Measurements from ENCODE around the gene RALGAPA2.

The RALGAPA2 gene

DNA sequence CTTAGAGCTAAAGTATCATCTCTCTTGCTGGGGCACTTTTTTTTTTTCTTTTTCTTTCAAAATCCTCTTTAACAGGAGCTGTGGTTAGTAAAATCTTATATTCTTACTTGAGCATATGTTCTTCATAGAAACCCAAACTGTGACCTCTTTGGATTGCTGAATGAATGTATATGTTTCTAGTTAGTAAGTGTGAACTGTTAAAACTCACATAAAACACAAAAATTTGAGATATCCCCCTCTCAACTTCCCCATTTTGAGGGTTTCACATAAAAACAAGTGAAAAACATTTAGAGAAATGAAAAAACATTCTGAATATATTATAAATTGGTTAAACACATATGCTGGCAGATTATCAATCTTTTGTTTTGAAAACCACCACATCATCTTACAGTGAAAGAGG lies 266.4 kb downstream of the RALGAPA2 start:
- no peak for DNase-seq (ENCODE audit: extremely low read depth in 1 of 2, low read depth in 1 of 2)

DNA sequence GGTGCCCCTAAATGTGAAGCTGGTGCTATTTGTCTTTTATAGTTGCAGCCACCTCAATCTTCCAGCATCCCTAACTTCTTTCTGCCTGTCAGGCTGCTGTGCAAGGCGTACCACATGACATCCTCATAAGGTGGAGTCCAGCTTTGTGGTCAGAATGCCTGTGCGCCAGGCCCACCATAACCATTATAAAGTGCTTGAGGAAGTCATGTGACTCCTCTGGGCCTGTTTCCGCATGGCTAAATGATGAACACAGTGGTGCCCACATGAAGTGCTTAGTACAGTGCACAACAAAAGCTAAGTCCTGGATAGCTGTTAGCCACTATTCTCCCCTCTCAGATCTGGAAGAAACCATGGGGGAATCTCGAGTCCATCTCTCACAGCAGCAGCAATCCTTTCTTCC lies 268.9 kb downstream of the RALGAPA2 start:
- no peak for DNase-seq (ENCODE audit: extremely low read depth in 1 of 2, low read depth in 1 of 2)

DNA sequence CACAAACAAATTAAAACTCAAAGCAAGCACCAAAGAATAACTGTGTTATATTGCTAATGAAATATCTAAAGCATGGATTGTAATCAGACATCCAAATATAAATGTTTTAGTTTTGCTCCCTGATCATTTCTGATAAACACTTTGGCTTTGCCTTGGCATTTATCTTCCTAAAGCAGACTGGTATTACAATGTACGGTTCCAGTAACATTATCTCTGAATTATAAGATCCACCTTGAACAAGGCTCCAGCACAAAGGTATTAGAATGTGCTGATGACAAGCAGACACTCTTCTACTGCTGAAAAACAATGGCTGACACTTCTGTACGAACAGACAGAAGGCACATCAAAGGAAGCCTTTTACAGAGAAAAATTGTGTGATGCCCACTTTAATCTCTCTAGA lies 270.0 kb downstream of the RALGAPA2 start:
- DNase-seq (ENCODE audit: extremely low read depth in 1 of 2, low read depth in 1 of 2): no peak

DNA sequence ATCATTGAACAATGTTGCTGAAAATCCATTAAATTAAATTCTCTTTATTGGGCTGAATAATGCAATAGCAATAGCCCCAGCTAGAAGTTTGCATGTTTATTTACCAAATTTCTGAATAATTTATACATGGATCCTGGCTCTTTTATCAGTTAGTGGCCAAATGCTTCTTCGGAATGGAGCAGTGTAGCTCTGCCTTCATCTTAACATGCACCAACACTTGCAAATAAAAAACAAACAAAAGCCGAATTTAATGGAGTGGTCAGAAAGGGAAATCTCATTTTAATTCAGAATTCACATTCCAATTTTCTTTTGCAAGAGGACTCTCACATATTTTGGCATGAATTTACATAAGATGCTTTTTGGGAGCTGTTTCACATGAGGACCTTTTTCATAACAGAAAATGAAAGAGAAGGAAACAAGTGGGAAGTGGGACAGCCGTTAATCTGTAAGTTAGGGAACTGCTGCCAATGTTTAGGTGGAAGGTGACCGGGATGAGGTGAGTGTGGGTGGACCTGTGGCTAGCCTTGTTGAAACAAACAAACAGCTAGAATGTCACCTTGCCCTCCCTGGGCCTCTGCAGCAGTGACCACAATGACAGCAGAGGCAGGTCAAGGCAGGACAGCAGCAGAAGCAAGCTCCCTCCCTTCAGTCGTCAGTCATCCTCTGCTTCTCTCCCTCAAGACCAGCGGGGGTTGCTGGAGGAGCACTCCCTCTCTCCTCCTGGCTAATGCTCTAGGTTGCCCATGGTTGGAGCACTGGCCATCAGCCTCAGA lies 271.4 kb downstream of the RALGAPA2 start:
- DNase-seq (ENCODE audit: extremely low read depth in 1 of 2, low read depth in 1 of 2): no peak

DNA sequence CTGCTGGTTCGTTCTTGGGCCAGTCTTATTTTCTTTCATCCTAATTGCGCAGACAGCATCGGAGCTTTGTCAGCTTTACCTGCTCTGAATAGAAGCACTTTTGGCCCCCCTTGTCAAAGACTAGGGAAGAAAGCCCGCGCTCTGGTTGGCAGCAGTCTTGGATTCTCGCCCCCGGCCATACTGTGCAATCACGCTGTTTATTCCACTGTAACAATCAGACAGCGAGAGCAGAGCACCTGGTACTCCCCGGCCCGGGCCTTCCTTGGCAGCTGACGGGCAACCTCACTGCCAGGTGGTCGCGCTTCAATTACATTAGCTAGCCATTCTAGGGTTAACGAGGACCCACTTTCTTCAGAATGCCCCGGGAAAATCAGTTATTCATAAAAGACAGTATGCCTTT lies 272.0 kb downstream of the RALGAPA2 start:
- no peak for DNase-seq (ENCODE audit: extremely low read depth in 1 of 2, low read depth in 1 of 2)

DNA sequence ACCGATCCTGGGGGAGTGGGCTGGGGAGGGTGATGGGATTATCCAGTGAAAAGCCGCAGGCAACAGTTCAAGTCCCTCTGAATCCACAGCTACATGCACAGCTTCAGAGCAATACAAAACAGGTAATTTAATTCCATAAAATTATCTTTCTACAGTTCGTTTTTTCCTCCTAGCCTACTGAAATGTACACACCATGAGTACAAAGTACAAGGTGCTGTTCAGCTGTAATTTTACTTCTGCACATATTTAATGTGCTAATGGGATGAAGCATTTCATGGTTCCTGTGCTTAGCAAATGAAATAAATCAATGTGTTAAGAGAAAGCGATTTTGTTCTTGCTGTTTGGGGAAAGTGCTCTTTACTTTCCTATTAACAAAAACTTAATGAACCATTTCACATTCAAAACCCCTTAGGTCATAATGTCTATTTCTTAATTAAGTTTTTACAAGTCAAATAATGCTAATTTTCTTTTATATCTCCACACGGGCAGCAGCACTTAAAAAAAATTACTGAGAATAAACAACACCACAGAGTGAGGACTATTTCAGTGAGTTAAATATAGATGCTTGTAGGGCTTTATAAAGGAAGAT lies 272.7 kb downstream of the RALGAPA2 start:
- DNase-seq (ENCODE audit: extremely low read depth in 1 of 2, low read depth in 1 of 2): no peak

DNA sequence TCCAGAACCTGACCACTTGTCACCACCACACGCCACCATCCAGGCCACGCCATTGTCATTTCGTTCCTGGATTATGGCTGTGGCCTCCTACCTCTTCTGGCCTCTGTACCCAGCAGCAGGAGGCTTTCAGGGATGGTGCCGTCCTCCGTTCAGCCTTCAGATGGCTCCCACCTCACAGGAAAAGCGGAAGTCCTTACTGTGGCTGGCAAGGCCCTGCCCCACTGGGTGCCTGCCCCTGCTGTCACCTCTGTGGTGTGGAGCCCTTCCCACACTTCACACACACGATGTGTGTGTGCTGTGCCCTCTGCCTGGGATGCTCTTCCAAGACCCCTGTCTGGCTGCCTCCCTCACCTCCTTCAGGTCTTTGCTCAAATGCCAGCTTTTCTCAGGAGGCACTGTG lies 275.1 kb downstream of the RALGAPA2 start:
- no peak for DNase-seq (ENCODE audit: extremely low read depth in 1 of 2, low read depth in 1 of 2)

DNA sequence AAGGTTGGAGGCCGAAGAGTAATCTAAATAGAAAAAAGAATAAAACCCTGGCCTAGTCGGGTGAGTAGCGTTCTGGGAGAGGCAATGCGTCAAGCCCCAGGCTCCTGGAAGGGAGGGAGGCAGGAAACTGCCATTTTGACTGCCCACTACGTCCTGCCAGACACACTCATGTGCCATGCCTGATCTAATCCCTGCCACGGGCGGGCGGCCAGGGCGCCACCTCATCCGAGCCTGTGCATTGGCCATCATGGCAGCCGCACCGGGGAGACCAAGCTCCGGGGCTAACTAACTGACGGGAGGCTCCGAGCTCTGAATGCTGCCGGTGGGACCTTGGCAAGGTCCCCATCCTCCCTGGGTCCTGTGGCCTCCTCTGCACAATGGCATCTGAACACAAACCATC lies 275.8 kb downstream of the RALGAPA2 start:
- no peak for DNase-seq (ENCODE audit: extremely low read depth in 1 of 2, low read depth in 1 of 2)

DNA sequence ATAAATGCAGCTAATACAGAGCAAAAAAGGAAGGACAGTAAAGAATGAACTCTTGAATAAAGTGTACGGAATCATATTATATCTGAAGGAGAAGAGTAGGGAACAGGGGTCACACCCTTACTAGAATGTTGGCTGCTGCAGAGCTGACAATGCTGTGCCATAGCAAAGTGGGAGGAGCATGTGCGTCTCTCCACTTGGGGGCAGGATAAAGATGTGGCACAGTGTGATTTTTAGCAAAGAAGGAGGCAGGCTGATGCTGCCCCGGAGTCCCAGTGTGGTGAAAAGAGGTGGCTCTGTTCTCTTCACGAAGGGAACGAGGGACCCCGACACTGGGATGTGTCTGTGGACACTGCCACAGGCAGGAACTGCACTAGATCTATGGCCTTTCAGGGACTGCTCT lies 277.0 kb downstream of the RALGAPA2 start:
- DNase-seq (ENCODE audit: extremely low read depth in 1 of 2, low read depth in 1 of 2): no peak

DNA sequence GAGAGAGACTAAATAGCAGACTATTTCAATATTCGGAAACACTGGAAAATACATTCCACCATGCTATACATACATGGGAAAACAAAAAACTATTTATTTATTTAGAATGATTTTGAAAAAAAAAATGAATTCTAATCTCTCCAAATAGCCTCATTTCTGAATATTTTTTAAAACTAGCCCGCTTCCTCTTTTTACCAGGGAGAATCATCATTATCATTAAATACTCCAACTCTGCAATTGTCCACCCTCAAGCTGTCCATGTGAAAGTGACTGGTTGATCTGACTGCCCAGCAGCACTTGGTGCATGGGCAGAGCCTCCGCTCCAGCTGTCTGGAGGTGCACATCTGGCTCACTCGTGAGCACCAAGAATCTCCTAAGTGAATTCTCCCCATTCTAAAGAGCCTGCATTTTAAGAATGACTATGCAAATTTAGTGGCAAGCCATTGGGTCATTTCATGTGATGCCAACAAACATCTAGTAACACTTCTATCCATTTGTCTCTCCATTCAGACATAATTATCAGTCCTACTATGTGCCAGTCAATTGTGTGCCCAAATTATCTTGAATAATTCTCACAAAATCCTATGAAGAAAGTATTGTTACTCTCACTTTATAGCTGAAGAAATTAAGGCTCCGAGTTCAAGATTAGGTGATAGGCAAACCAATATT lies 279.7 kb downstream of the RALGAPA2 start:
- no peak for DNase-seq (ENCODE audit: extremely low read depth in 1 of 2, low read depth in 1 of 2)

DNA sequence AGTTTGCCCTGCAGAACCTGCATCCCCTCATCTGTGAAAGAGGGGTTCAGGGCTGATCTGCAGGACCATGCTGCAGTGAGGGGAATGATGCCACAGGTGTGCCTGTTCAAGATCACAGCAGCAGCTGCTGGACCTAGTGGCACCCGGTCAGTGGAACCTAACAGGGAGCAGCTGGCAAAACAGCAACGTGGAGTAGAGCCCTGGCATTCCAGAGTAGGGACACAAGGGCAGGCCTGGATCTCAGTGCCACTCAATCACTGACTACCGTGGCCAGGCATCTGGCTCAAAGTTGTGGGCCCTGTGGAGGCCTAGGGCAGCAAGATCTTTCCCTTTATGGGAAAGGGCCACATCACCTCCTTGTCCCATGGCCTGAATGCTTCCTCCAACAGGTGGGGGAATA lies 282.4 kb downstream of the RALGAPA2 start:
- DNase-seq (ENCODE audit: extremely low read depth in 1 of 2, low read depth in 1 of 2): no peak

DNA sequence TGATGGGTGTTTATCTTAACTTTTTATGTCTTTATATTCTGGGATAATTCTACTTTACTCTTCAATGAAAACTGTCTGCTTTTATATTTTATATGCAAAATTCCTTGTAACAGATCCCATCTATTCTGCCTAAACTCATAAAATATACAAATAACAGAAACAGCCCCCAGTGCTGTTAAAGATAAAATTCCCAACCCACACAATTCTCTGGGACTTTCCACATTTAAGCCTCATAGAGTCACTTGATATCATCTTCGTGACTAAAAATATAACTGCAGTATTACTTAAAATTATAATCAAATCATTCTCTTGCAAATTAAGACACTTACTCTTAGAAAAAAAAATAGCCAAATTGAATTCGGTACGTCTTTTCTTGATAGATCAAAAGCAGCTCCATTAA lies 284.4 kb downstream of the RALGAPA2 start:
- DNase-seq (ENCODE audit: extremely low read depth in 1 of 2, low read depth in 1 of 2): no peak

DNA sequence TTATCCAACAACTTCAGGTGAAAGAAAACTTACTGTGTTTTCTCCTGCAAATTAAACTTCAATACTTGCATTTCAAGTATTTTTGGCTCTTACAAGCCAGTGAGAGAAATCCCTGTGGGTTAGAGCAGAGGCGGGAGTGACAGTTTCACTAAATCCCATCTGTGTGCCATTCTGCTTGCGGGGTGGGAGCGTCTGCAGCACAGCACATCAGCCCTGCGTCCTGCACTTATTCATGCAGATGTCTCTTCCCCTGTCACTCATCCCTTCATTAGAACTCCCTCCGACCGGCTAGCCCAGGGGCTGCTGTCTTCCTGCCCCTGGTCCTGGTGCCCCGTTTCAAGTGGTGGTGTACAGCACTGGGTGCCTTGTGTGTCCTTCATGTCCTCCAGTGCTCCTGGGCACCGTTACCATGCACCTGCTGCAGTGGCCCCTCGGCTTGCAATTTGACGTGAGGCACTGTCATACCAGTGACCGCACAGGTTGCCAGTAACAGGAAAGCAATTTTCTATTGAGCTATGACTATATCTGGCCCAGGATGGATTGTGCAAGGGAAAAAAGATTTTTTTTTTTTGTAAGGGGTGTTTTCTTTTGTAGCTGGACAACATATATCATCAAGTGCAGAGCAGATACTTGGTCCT lies 285.1 kb downstream of the RALGAPA2 start:
- no peak for DNase-seq (ENCODE audit: extremely low read depth in 1 of 2, low read depth in 1 of 2)

DNA sequence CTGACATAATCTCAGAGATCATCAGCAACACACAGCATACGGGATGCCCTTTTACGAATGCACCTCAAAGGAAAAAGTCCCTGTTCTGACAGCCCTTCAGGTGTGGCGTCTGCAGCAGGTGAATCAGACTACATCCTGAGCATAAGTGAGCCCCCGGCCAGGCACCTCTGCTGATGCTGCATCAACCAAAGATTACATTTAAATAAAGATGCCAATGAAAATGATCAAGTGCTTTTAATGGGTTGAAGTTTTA lies 285.9 kb downstream of the RALGAPA2 start:
- DNase-seq (ENCODE audit: extremely low read depth in 1 of 2, low read depth in 1 of 2): no peak

DNA sequence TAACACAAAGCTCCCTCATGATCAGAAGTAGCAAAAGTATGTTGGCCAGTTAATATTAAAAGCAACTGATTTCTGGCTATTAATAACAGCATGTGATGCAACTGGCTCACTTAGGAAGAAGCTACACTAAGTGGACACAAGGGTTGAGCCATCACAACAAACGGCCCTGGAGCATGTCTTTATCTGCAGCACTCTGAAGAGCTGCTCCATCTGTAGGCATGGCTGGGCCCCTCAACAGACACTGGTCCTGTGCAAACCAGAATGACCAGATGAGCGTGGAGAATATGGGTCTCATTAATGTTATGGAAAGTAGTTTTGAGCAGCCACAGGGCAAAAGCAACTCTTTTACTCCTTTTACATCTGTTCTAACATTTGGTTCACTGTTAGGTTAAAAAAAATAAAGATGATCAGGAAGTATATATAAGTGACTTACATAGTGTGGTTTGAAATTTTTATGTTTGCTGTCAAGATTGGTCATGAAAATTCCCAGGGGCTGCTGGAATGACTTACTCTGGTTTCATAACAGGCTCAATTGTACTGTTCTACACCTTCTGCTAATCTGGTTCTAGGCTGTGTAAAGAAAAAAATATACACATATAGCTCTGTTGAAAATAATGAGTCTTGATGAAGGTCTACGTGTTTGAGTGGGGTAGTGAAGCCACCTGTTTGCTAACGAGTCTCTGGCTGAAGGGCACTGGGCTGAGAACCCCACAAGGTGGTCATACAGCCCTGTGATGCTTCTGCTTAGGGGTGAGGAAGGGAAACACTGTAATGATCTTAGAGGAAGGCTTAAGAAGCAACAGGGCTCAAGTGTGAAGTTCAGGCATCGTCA lies 286.4 kb downstream of the RALGAPA2 start:
- DNase-seq (ENCODE audit: extremely low read depth in 1 of 2, low read depth in 1 of 2): no peak

DNA sequence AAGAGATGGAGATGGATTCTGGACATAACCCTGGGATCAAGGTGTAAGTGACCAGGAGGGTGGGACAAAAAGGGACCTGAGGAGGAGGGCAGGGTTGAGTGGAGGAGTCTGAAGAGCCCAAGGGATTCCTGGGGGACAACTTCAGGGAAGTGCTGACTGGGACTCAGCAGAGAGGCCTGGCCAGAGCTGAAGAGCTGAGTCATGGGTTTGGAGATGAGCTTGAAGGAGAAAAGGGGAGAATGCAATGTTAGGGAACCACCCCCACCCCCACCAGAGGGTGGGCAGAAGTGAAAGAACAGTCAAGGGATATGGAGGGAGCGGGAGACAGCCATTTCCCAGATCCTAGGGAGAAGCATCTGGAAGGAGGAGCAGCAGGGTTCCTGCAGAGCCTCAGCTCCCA lies 289.3 kb downstream of the RALGAPA2 start:
- DNase-seq (ENCODE audit: extremely low read depth in 1 of 2, low read depth in 1 of 2): no peak

DNA sequence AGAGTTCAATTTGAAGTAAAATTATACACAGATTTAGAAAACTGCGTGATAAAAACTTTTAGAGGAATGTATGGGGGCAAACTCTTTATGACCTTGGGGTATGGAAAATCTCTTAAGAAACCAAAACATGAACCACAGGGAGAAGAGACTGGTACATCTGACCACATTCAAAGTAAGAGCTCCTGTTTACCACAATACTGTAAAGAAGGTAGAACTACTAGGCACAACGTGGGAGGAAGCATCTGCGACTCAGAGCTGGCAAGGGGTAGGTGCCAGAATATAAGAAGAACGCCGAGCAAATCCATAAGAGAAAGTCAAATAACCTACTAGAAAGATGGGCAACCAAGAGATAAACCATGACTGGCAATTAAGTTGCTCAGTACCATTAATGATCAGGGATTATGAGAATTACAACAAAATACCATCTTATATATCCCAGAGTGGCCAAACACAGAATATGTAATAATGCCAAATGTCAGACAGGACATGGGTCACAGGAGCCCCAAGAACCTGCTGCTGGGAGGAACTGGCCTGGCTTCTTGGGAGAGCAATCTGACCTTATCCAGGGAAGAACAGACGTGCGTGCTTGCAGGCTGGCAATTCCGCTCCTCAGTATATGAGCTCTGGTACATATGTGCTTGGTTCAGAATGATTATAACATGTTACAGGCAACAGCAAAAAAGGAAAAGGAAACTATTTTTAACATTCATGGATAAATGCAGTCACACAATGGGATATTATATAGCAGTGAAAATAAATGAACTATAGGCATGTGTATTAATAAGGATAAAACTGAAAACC lies 294.4 kb downstream of the RALGAPA2 start:
- DNase-seq (ENCODE audit: extremely low read depth in 1 of 2, low read depth in 1 of 2): no peak

DNA sequence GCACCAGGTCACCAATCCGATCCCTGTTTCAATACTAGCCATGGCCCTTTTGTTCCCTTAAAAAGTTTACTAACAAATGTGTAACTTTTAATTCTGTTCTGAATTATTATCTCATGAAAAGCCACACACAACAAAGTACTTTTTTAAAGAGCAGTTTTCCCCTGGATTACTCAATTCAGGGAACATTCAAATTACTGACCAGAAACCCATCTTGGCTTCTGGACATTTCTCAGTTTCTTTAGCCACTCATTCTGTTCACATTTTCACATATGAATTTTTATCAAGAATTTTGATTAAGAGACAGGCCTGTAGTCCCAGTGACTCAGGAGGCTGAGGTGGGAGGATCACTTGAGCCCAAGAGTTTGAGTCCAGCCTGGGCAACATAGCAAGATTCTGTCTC lies 297.1 kb downstream of the RALGAPA2 start:
- DNase-seq (ENCODE audit: extremely low read depth in 1 of 2, low read depth in 1 of 2): no peak

DNA sequence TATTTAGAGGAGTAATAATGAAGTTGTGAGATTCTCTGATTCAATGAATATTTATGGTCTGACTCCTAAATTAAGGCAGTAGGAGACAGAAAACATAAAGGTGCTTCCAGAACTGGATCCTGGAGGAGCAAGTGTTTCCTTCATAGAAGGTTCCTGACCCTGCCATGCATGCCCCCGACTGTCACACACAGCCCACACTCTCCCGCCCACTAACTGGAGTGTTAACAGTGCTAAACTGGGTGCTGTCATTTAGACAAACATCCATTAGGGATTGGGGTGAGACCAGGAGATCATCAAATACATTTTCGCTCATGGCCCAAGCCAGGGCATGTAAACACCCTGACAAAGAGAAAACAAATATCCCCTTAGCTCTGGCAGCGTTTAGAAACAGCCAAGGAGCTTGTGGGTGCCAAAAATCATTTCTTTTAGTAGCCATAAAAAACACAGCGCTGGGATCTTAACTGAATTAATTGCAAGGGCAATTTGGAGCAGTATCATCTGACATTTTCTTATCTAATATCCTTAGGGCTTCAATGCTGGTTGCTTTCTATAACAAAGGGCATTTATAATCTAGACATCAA lies 297.7 kb downstream of the RALGAPA2 start:
- DNase-seq (ENCODE audit: extremely low read depth in 1 of 2, low read depth in 1 of 2): no peak

DNA sequence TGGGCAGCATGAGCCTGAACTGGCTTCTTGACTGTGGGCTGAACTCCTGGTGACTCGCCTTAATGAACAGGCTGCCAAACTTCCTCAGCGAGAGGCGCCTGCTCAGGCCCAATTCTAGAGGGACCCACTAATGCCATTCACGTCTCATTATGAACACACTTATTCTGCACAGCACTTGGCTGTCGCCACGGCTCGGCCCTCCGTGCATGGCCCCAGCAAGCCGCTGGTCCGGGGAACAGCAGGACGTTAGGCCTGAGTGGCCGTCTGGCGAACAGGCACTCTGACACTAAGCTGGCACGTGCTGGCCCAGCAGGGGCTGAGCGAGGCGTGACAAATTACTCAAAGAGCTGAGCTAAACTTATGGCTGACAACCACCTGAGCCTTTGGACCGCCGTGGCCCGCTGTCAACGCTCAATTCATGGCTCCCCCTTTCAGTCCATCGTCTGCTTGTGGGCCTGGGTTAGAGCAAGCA lies 298.6 kb downstream of the RALGAPA2 start:
- no peak for DNase-seq (ENCODE audit: extremely low read depth in 1 of 2, low read depth in 1 of 2)
